M059J (cell line): Measurements from ENCODE around the gene PIK3C2G. TPM values are rescaled to one million over a fixed set of nuclear protein-coding genes. Genes with fewer than 3 reads are reported as not detected.

Experiments
- DNase-seq: peaks from one replicate; pipeline ENCODE4 v3.0.0-alpha.2; 2012; ENCODE audit warnings: low read depth
- total RNA-seq: library from RNA; depleted of rRNA; stranded (reverse); fragments of >200 nt; shearing (Covaris generic); gene quantifications from 2 replicates; pipeline ENCODE4 v1.2.3, GENCODE V29; 2014

The PIK3C2G gene
- total RNA-seq, 1 experiment from 2014 or later, result 0.02 TPM

DNA sequence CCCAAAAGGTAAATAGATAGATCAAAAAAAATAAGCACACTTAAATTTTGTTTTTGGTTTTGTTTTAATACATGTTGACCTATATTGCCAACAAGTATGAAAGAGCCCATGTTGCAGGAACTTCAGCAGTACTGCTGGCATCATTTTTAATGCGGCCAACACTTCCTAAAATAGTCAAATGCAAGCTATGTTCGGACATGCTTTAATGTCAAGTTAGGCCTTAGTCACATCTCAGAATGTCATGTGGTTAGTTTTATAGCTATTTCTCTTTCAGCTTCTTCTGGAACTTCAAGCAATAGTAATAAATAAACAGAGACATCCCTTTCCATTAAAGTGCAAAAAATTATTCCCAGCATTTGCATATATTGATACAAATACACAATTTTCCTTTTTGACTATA lies 153.4 kb downstream of the PIK3C2G start:
- peak; percentile 22 for DNase-seq

DNA sequence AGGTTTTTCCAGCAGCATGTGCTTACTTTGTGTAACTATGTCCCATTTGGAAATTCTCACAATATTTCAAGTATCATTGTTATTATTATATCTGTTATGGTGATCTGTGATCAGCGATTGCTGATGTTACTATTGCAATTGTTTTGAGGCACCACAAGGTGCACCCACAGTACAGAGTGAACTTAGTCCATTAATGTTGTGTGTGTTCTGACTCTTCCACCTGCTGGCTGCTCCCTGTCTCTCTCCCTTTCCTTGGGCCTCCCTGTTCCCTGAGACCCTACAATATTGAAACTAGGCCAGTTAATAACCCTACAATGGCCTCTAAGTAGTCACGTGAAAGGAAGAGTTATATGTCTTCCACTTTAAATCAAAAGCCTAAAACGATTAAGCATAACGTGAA lies 153.9 kb downstream of the PIK3C2G start:
- no peak for DNase-seq

GRCh38 chr12:18416412-18416811 lies 155.1 kb downstream of the PIK3C2G start:
- DNase-seq, result no peak

- DNase-seq, result no peak
Observed at GRCh38 chr12:18419311-18419710, 158.0 kb downstream of the PIK3C2G start.

GRCh38 chr12:18421867-18422266 lies 160.5 kb downstream of the PIK3C2G start:
- DNase-seq, result peak; percentile 30

GRCh38 chr12:18422871-18423270 lies 161.6 kb downstream of the PIK3C2G start:
- DNase-seq, result peak; percentile 39

DNA sequence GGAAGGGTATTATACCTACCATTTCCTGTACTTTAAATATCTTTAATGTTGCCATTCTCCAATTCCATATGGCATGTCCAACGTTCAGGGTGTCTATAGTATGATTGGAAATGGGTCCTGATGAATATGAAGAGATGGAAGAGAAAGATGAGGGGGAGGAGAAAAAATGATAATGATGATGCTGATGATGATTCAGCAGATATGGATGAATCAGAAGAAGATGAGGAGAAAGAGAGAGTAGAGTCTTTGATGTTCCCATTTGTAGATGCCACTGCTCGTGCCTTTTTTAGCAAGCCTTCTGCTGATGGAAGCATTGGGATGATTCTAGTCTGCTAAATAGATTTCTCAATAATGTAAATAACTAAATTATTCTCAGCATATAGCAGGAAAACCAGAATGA lies 163.5 kb downstream of the PIK3C2G start:
- no peak for DNase-seq

DNA sequence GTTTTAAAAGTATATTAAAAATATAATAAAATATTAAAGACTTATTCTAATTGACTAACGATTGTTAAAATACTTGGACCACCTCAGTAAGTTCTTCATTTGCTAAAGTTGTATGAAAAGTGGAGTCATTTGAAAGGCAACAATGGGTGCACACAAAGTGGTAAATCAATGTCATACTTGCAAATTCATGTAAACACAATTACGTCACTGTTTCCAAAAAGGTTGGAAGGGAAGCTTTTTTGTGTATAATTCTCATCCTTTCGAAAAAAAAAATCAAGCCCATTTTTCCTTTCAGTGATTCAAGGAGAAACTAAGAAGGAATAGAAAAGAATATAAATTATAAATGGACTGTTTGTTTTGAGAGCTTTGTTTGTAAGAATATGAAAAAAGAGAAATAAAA lies 166.2 kb downstream of the PIK3C2G start:
- DNase-seq, result no peak

DNA sequence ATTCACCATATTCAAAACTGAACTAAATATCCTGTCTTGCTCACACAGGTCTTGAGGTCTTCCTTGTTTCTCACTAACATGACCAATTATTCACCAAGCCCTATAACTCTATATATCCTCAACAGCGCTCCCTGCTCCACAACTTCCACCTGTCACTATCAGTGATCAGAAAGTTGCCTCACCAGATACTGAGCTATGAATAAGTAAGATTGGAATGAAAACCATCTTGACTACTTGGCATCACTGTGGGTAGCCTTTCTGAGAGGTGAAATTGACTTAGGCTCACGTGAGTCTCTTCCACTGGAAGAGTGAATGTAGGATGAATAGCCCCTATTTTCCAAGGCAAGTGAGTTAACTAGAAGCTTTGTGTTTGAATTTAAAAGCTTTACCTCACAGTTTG lies 167.1 kb downstream of the PIK3C2G start:
- peak; percentile 48 for DNase-seq

GRCh38 chr12:18429366-18429765 lies 168.0 kb downstream of the PIK3C2G start:
- no peak for DNase-seq

GRCh38 chr12:18430425-18431048 lies 169.2 kb downstream of the PIK3C2G start:
- peak; percentile 42 for DNase-seq

- no peak for DNase-seq
Observed at GRCh38 chr12:18431771-18432170, 170.5 kb downstream of the PIK3C2G start.

DNA sequence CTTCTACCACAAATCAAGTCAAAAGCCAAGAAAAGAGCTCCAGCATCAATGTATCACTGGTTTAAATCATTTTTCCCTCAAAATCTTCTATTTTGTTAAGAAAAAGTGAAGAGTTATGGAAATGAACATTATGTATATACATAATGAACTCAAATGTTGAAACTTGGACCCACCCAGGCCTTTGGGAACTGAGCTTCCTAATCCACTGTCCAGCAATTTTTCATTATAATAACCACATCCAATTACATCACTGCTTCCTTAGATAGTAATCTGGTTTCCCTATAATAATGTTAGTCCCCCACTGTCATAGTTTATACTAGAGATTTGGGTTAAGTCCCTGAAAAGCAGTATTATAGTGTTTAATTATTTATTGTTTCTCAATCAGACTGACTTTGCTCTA lies 170.9 kb downstream of the PIK3C2G start:
- DNase-seq, result no peak

DNA sequence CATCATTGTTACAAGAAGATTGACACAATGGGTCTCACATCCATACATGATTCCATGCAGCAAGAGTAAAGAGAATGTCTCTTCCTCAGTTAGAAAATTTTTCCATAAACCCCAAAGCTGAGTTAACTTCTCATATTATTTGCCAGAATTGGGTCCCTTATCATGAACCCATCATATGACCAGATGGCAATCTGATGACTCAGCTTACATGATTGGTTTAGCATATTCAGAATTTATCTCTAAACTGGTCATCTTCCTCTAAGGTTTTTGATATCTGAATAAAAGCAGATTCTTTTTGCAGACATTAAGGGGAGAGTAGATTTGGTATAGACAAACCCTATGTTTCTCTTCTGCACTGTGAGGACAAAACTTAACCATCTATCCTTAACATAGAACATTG lies 174.9 kb downstream of the PIK3C2G start:
- DNase-seq, result no peak

DNA sequence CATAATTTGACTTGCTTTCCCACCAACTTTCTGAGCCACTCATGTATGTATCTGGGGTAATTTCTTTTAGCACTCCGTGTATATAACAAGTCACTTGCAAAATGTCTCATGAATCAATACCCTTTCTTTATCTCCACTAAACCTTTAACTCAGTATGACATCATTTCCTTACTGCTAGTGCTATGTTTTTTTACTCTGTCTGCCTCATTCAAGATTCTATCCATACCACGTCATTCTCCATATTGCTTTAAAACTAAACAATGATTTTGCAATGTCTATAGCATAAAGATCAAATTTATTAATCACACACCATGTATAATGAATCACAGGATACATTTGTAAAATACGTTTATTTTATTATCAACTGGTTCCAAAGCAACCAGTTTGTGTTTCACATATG lies 178.2 kb downstream of the PIK3C2G start:
- no peak for DNase-seq

DNA sequence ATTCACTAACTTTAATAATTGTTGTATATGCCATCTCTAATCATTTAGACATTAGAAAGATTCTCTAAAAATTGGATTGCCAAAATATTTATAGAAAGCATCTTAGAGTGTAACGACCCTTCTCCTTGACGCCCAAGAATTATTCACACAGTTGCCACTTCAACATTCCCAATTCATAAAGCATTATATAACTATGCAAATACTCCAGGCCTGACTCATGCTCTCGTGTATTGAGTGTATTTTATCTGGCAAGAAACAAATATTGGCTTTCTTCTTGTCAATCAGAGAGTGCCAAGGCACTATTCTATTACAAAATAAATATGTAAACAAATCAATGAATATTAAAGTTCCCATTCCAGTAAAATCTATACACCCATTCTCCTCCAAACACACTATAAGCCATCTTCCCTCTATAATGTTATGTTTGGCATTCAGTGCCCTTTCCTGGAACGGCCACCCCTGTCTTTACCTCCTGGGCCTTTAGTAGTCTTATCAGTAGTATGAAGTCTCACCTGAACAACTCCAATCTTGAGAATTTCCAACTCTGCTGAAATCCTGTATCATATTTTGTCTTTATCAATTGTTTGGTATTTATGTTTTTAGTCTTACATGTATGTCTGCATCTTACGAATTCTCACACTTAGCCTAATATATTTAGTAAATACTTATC lies 182.6 kb downstream of the PIK3C2G start:
- DNase-seq, result peak; percentile 10

- no peak for DNase-seq
Observed at GRCh38 chr12:18446061-18446644, 184.8 kb downstream of the PIK3C2G start.

DNA sequence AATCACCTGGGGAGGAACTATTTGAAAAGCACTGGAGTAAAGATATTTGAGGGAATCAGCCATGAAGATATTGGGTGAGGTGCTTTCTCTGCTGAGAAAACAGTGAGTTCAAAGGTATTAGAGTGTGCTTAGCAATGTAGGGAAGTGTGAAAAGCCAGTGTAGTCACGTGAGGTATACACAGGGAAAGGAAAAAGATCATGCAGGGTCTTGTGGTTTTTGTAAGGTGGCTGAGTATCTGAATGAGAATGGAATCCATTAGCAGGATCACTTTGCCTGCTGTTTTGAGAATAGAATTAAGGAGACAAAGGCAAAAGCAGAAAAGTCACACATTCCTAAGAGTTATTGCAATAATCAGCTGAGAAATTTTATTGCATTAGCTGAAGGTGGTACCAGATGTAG lies 193.0 kb downstream of the PIK3C2G start:
- DNase-seq, result no peak

- no peak for DNase-seq
Observed at GRCh38 chr12:18456344-18456743, 195.0 kb downstream of the PIK3C2G start.

GRCh38 chr12:18457362-18457761 lies 196.0 kb downstream of the PIK3C2G start:
- DNase-seq, result no peak

DNA sequence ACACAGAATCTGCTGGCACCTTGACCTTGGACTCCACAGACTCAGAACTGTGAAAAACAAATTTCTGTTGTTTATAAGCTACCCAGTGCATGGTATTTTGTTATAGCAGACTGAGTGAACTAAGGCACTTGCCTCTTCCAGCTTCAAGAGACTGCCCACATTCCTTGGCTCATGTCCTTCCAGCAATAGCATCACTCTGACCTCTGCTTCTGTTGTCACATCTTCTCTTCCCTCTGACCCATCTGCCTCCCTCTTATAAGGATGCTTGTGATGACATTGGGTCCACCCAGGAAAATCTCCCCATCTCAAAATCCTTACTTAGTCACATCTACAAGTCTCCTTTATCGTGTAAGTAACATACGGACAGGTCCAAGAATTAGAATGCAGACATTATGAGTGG lies 200.4 kb downstream of the PIK3C2G start:
- DNase-seq, result no peak

DNA sequence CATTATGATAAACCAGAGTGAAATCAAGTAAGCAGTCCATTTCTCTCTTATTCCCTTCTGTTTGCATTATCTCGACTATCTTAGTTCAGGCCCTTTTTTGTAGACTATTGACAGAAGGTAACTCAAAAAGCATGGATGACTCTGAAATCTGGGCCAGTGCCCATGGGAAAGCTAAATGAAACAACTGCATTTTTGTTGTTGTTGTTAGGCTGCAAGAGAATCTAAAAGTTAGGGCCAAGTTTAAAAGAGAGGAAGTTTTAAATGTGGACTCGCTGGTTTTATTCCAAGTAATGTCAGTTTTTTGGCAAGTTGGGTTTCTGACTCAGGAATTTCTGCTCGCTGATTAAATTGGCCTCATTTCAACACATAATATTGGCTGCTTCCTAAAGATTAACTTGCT lies 201.1 kb downstream of the PIK3C2G start:
- DNase-seq, result peak; percentile 61

DNA sequence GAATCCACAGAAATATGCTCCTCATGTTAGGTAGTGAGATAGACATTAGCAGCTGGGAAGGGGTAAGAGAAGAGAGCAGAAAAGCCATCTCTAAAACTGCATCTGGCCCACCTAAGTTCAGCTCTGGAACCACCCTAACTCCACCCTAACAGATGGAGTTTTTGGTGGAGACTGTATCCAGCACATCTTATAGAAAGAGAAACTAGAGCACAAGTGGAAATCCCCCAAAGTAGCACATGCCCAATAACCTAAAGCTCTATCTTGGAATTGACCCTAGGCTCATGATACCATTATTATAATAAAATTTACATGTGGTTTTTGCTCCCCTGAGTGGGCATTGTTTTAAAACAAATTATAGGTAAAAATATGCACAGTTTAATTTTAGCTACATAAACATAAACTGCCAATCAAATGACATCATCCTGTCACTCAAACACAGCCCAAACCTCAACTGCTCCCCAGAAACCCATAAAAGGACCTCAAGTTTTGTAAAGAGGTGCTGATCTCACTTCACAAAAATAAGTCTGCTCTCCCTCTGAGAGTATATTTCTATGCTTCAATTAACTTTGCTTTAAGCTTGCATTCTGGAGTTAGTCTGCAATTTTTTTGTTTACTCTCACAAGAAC lies 206.4 kb downstream of the PIK3C2G start:
- peak; percentile 9 for DNase-seq
